ENCODE results near the gene SEPTIN12. TPM values are rescaled to one million over a fixed set of nuclear protein-coding genes. Genes with fewer than 3 reads are reported as not detected.

SEPTIN12 gene
- total and polyA plus RNA-seq, 2 of the 4 experiments (the other 2 are of a cell fraction): not detected

DNA sequence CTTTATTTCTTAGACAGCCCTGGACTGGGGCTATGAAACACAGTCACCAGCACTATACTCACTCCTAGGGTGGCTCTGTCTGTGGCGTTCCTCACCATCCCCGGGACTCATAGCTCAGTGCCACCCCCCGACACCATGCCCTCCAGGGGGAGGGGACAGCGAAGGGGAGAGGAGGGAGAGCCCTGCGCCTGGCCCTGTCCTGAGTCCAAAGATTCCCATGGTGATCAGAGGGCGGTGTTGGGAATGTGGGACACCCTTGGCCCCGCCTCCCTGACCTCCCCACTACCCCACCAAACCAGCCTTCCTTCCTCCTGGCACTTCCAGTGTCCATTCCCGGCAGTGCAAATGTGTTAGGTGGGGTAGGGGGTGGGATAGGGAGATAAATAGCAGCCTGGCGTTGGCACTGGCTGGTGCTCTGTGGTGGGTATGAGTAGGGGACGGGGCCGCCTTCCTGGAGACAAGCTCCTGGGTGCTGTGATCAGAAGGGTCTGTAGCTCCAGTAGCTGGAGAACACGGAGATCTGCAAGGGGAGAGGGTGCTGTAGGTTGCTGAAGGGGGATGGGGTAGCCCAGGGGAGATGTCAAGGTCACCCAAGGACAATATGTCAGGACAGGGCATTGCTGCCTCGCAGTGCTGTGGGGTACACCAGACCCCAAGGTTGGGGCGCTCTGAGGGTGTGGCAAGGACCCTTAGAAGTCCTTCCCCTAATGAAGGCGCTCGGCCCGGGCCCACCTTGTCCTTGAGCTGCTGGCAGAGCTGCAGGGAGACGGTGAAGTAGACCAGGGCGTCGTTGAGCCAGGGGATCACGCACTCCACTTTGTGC is 9.0 kb upstream of the SEPTIN12 start:
- no peak for ATAC-seq (ENCODE audit: low read depth)
- Histone ChIP-seq H2AK9ac (replicated peaks; ENCODE audit: low read depth, low read length, poor library complexity) (no peak overlapping the region), H4K5ac (ENCODE audit: low read depth, low read length) (no peak overlapping the region), H3K36me3 (ENCODE audit: control insufficient read depth, insufficient read depth, low read length) (peaks cover 2% of the 10 kb centered on the region; the same call in 1 of the 2 replicates), H3K4me2 (ENCODE audit: low read depth, low read length) (no peak overlapping the region), H3K4me3 (ENCODE audit: insufficient read depth, low read depth, low read length) (no peak overlapping the region), H3K4ac (ENCODE audit: low read depth, low read length) (no peak overlapping the region), H2BK20ac (ENCODE audit: low read depth, low read length) (no peak overlapping the region), H2BK15ac (ENCODE audit: low read depth, low read length) (no peak overlapping the region), H4K91ac (ENCODE audit: insufficient read depth, low read depth, low read length) (no peak overlapping the region), H2AFZ (replicated peaks; ENCODE audit: low read length, poor library complexity) (no peak overlapping the region), H3K18ac (ENCODE audit: low read depth, low read length) (no peak overlapping the region), H3K9me1 (ENCODE audit: insufficient read depth, low read length) (no peaks in the 10 kb centered on the region), H3K9me3 (ENCODE audit: control insufficient read depth, insufficient read depth, low read length) (no peaks in the 10 kb centered on the region), H3K14ac (replicated peaks; ENCODE audit: low read depth, low read length) (no peak overlapping the region), H2AK5ac (ENCODE audit: low read depth, low read length) (no peak overlapping the region), H3K23ac (ENCODE audit: low read depth, low read length) (no peak overlapping the region), H3K4me1 (ENCODE audit: control insufficient read depth, insufficient read depth, low read length) (peaks cover 5% of the 10 kb centered on the region; the same call in 1 of the 2 replicates), H3K79me1 (ENCODE audit: low read depth in 1 of 2, low read length in 2 of 2) (0 out of 4 replicates have a peak, but pooled peaks cover 0 to 7% of the 10 kb centered on the region in 2 experiments), H3K9ac (ENCODE audit: low read depth, low read length) (no peak overlapping the region), H4K20me1 (ENCODE audit: insufficient read depth, low read length) (no peaks in the 10 kb centered on the region), H3K27me3 (ENCODE audit: control insufficient read depth, insufficient read depth, low read length) (no peaks in the 10 kb centered on the region), H3K27ac (ENCODE audit: insufficient read depth, low read length) (no peak overlapping the region), H2BK120ac (ENCODE audit: low read depth, low read length) (no peak overlapping the region), H2BK5ac (ENCODE audit: low read depth, low read length, poor library complexity, severe bottlenecking) (no peak overlapping the region), H4K8ac (ENCODE audit: low read depth in 2 of 2, low read length in 2 of 2) (no peak overlapping the region), H3K56ac (ENCODE audit: extremely low read depth, insufficient read depth, low read length) (no peak overlapping the region)
- intact Hi-C loops (cut with micrococcal nuclease) (no loop called here), in situ Hi-C loops (cut with MboI; ENCODE audit: low sequenced_read_pairs) (no loop called here), dilution Hi-C loops (cut with HindIII; ENCODE audit: low sequenced_read_pairs, unreplicated experiment) (no loop called here)
- no peak for DNase-seq
- ChIA-PET CTCF (interaction anchor here (0.5 kb wide), 1 partner anchor 15 kb away, joined by 3 read pairs; no protein-coding TSS in a partner anchor), POLR2A (ENCODE audit: unreplicated experiment) (no interaction called here)
- BruUV-seq (replicated peaks): no TSS peak
- 50% methylated on average over 1 of the region's 21 CpGs; no CpG with 5 or more reads in 1 of the 2 experiments for WGBS, 2 experiments (ENCODE audit: extremely low coverage in 2 of 2, insufficient read length in 1 of 2)
- TF ChIP-seq MAZ (IDR thresholded peaks at IDR 0.05; ENCODE audit: borderline replicate concordance, low read depth, low read length): no peak
- TF ChIP-seq, protein P1, sequence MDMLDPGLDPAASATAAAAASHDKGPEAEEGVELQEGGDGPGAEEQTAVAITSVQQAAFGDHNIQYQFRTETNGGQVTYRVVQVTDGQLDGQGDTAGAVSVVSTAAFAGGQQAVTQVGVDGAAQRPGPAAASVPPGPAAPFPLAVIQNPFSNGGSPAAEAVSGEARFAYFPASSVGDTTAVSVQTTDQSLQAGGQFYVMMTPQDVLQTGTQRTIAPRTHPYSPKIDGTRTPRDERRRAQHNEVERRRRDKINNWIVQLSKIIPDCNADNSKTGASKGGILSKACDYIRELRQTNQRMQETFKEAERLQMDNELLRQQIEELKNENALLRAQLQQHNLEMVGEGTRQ (IDR thresholded peaks at IDR 0.05; ENCODE audit: low read depth, low read length): no peak

Measured in IMR-90 (cell line).